GM23248 (cell line): ENCODE results near the gene NHS. TPM values are rescaled to one million over a fixed set of nuclear protein-coding genes. Genes with fewer than 3 reads are reported as not detected.
"Not testable (repeated sequence)": the region's sequence is repeated elsewhere in the genome, so short reads cannot be mapped to it uniquely, and the experiment has no call there.

ENCODE experiments used
- DNase-seq: peaks from one replicate; pipeline ENCODE4 v3.0.0-alpha.2; 2015
- H2AFZ ChIP-seq: fragments of 200-600 bp; sonication (generic); 2 replicates; pipeline ENCODE4 v1.6.1; 2016; ENCODE audit warnings: antibody characterized with exemption
- H3F3A ChIP-seq: fragments of 200-600 bp; sonication (generic); 2 replicates; pipeline ENCODE4 v1.6.1; 2016; ENCODE audit warnings: mild to moderate bottlenecking, antibody characterized with exemption, mixed run types; ENCODE audit not compliant: insufficient read depth
- H3K27ac ChIP-seq: fragments of 200-600 bp; sonication (generic); 2 replicates; pipeline ENCODE4 v1.5.1; 2016; ENCODE audit warnings: mild to moderate bottlenecking
- H3K27me3 ChIP-seq: fragments of 200-600 bp; sonication (generic); replicated peaks from 2 replicates; pipeline ENCODE4 v1.6.1; 2016; ENCODE audit warnings: mild to moderate bottlenecking; ENCODE audit not compliant: insufficient read depth
- H3K36me3 ChIP-seq: fragments of 200-600 bp; sonication (generic); 2 replicates; pipeline ENCODE4 v1.6.1; 2016; ENCODE audit warnings: low read depth, mild to moderate bottlenecking
- H3K4me1 ChIP-seq: fragments of 200-600 bp; sonication (generic); 2 replicates; pipeline ENCODE4 v1.6.1; 2016; ENCODE audit warnings: mild to moderate bottlenecking; ENCODE audit not compliant: insufficient read depth
- H3K4me2 ChIP-seq: fragments of 200-600 bp; sonication (generic); one replicate; pipeline ENCODE4 v1.6.1; 2016; ENCODE audit warnings: mild to moderate bottlenecking; ENCODE audit not compliant: unreplicated experiment
- H3K4me3 ChIP-seq: fragments of 200-600 bp; sonication (generic); 2 replicates; pipeline ENCODE4 v1.5.1; 2016; ENCODE audit warnings: mild to moderate bottlenecking
- H3K79me2 ChIP-seq: fragments of 200-600 bp; sonication (generic); 2 replicates; pipeline ENCODE4 v1.6.1; 2016; ENCODE audit warnings: mild to moderate bottlenecking; ENCODE audit not compliant: insufficient read depth
- H3K9ac ChIP-seq: fragments of 200-600 bp; sonication (generic); 2 replicates; pipeline ENCODE4 v1.6.1; 2016; ENCODE audit warnings: mild to moderate bottlenecking
- H3K9me2 ChIP-seq: fragments of 200-600 bp; sonication (generic); 2 replicates; pipeline ENCODE4 v1.6.1; 2016; ENCODE audit warnings: mixed run types, mild to moderate bottlenecking, moderate library complexity; ENCODE audit not compliant: insufficient read depth
- H3K9me3 ChIP-seq: fragments of 200-600 bp; sonication (generic); one replicate; pipeline ENCODE4 v1.6.1; 2017; ENCODE audit warnings: low read depth
- H4K20me1 ChIP-seq: fragments of 200-600 bp; sonication (generic); 2 replicates; pipeline ENCODE4 v1.6.0; 2016; ENCODE audit not compliant: insufficient read depth
- EZH2 ChIP-seq: fragments of 200-600 bp; sonication (generic); IDR thresholded peaks from 2 replicates; pipeline ENCODE4 v1.6.1; 2018; ENCODE audit warnings: antibody characterized with exemption, mild to moderate bottlenecking; ENCODE audit not compliant: insufficient read depth, poor library complexity, severe bottlenecking
- EZH2phosphoT487 ChIP-seq: fragments of 200-600 bp; sonication (generic); IDR thresholded peaks from 2 replicates; pipeline ENCODE4 v1.6.1; 2018; ENCODE audit warnings: antibody characterized with exemption, moderate library complexity, mild to moderate bottlenecking, low read depth; ENCODE audit not compliant: insufficient read depth
- WGBS, 2 experiments: methylation state at CpG; one replicate each; pipeline ENCODE4 v1.1.6; 2015 to 2017; ENCODE audit warnings: low lambda C conversion rate in 2 of 2, low coverage in 1 of 2; ENCODE audit errors: missing lambda C conversion rate in 2 of 2; 5-methylcytosine and 5-hydroxymethylcytosine counted together
- in situ Hi-C: fragments of 300-500 bp; cut with MboI; formaldehyde crosslinking; loops from 2 replicates; pipeline ENCODE4 v1.15.0; 2020
- polyA plus RNA-seq: library from polyadenylated mRNA; unstranded; fragments of >200 nt; fragmentation: Nextera tagmentation; extraction: Ambion mirVana; gene quantifications from 2 replicates; pipeline ENCODE4 v1.2.1, GENCODE V29; 2016
- total RNA-seq: library from RNA; depleted of rRNA; stranded (reverse); fragments of >200 nt; shearing (Covaris generic); gene quantifications from 2 replicates; pipeline ENCODE4 v1.2.3, GENCODE V29; 2014

The NHS gene
- total and polyA plus RNA-seq, 2 experiments from 2014 or later: 1.0 to 5.6 TPM

- no peak overlapping the region for H3K9ac ChIP-seq
These were observed 65.8 kb downstream of the NHS start for GRCh38 chrX:17440836-17441235.

DNA sequence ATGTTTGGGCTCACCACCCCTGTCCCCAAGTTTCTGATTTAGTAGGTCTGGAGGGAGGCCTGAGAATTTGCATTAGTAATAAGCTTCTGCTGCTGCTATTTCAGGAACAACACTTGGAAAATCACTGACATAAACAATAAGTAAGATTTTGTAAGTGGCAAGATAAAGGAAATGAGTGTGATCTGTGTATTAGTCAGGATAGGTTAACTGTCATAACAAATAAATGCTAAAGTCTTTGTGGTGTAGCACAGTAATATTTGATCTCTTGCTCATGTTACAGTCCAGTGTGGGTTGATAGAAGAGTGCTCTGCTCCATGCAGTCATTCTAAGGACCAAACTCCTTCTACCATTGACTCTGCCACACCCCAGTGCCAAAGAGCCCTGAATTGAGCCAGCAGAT lies 67.0 kb downstream of the NHS start:
- H3K4me1 ChIP-seq: peaks cover 22% of the 10 kb centered on the region
- H3K9ac ChIP-seq: no peak overlapping the region
- no peaks in the 10 kb centered on the region for H3K36me3 ChIP-seq
- in situ Hi-C loops: no loop called here
- peaks cover 4% of the 10 kb centered on the region; the same call in 1 of the 2 replicates for H3F3A ChIP-seq
- TF ChIP-seq EZH2: no peak
- TF ChIP-seq EZH2phosphoT487: no peak
- H3K27me3 ChIP-seq: no peaks in the 10 kb centered on the region
- H3K4me3 ChIP-seq: no peak overlapping the region
- peak; percentile 68 for DNase-seq
- H3K4me2 ChIP-seq: peak overlapping the region; percentile 61
- peak overlapping the region; percentile 61 for H3K27ac ChIP-seq
- no peaks in the 10 kb centered on the region for H3K9me3 ChIP-seq
- no peaks in the 10 kb centered on the region for H3K79me2 ChIP-seq
- H4K20me1 ChIP-seq: no peaks in the 10 kb centered on the region
- no peak overlapping the region for H2AFZ ChIP-seq
- no peaks in the 10 kb centered on the region for H3K9me2 ChIP-seq

More at GRCh38 chrX:17440836-17441235, 65.8 kb downstream of the NHS start:
- H3K9me3 ChIP-seq: no peaks in the 10 kb centered on the region
- H3K9me2 ChIP-seq: no peaks in the 10 kb centered on the region
- TF ChIP-seq EZH2phosphoT487 (no peak), EZH2 (no peak)
- H3K4me2 ChIP-seq: no peak overlapping the region
- no peak overlapping the region for H2AFZ ChIP-seq
- H3F3A ChIP-seq: peaks cover 4% of the 10 kb centered on the region; the same call in 1 of the 2 replicates
- 0 out of 2 replicates have a peak, but pooled peaks cover 3% of the 10 kb centered on the region for H3K79me2 ChIP-seq
- in situ Hi-C loops: no loop called here
- DNase-seq: no peak
- H3K27me3 ChIP-seq: no peaks in the 10 kb centered on the region
- H3K4me3 ChIP-seq: no peak overlapping the region
- peaks cover 22% of the 10 kb centered on the region for H3K4me1 ChIP-seq
- H4K20me1 ChIP-seq: no peaks in the 10 kb centered on the region
- H3K27ac ChIP-seq: no peak overlapping the region
- no peaks in the 10 kb centered on the region for H3K36me3 ChIP-seq
- 95 to 100% methylated on average over 2 to 3 of the region's 3 CpGs for WGBS, 2 experiments

DNA sequence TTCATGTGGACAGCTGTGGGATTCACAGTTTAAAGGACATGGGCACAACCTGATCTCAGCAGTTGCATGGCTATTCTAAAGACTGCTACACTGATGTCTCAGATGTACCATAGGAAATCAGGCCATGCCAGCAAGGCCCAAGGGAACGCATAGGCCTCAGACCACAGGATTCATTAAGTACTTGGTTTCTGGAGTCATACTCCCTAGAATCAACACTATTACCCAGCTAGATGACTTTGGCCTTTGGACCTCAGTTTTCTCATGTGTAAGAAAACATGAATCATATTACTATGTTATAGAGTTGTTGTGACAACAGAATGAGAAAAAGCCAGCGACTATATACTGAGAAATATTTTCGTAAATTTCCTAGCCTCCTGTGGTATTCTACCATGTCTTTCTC lies 67.9 kb downstream of the NHS start:
- no peaks in the 10 kb centered on the region for H3K36me3 ChIP-seq
- no peaks in the 10 kb centered on the region for H3K9me2 ChIP-seq
- in situ Hi-C loops: no loop called here
- no peaks in the 10 kb centered on the region for H3K27me3 ChIP-seq
- no peak overlapping the region for H2AFZ ChIP-seq
- no peaks in the 10 kb centered on the region for H4K20me1 ChIP-seq
- no peak overlapping the region for H3K9ac ChIP-seq
- 72 to 76% methylated on average over 3 of the region's 3 CpGs for WGBS, 2 experiments
- DNase-seq: peak; percentile 60
- TF ChIP-seq EZH2 (no peak), EZH2phosphoT487 (no peak)
- H3K4me1 ChIP-seq: peaks cover 22% of the 10 kb centered on the region
- no peak overlapping the region for H3K4me2 ChIP-seq
- peaks cover 4% of the 10 kb centered on the region; the same call in 1 of the 2 replicates for H3F3A ChIP-seq
- no peak overlapping the region for H3K4me3 ChIP-seq
- no peaks in the 10 kb centered on the region for H3K9me3 ChIP-seq
- H3K27ac ChIP-seq: peak overlapping the region; percentile 61
- no peaks in the 10 kb centered on the region for H3K79me2 ChIP-seq

DNA sequence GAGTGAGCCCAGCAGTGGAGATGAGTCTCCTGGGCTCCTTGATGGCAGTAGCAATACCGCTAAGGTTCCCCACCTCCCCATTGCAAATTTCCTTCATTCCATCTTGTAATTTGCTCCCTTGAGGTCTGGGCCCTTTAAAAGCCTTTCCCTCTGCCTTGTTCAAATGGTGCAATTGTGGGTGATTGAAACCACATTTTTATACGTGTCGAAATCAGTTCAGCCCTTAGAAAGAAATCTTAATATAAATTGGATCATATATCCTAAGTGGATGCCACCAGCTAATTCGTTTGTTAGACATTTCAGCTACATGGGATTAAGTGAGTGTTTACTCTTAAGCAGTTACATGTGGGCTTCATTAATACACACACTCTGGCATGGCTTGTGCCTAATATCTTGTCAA lies 68.6 kb downstream of the NHS start:
- TF ChIP-seq EZH2phosphoT487 (no peak), EZH2 (no peak)
- H3K4me3 ChIP-seq: no peak overlapping the region
- H3K79me2 ChIP-seq: no peaks in the 10 kb centered on the region
- 0 out of 2 replicates have a peak overlapping the region, but pooled peaks have one; percentile 15 for H3K27ac ChIP-seq
- peak; percentile 42 for DNase-seq
- no peaks in the 10 kb centered on the region for H3K36me3 ChIP-seq
- in situ Hi-C loops: no loop called here
- H3F3A ChIP-seq: peaks cover 4% of the 10 kb centered on the region; the same call in 1 of the 2 replicates
- no peak overlapping the region for H3K9ac ChIP-seq
- H3K4me2 ChIP-seq: no peak overlapping the region
- 53 to 55% methylated on average over 4 of the region's 4 CpGs for WGBS, 2 experiments
- no peaks in the 10 kb centered on the region for H4K20me1 ChIP-seq
- H3K27me3 ChIP-seq: no peaks in the 10 kb centered on the region
- no peak overlapping the region for H2AFZ ChIP-seq
- H3K9me2 ChIP-seq: no peaks in the 10 kb centered on the region
- H3K9me3 ChIP-seq: no peaks in the 10 kb centered on the region
- peaks cover 22% of the 10 kb centered on the region for H3K4me1 ChIP-seq

- H3K9me2 ChIP-seq, DNase-seq, H3K27me3 ChIP-seq, H2AFZ ChIP-seq, H3K36me3 ChIP-seq, H3K79me2 ChIP-seq, H3K9me3 ChIP-seq, in situ Hi-C loops, H3K4me2 ChIP-seq, H4K20me1 ChIP-seq, H3F3A ChIP-seq, H3K4me3 ChIP-seq, H3K9ac ChIP-seq, H3K27ac ChIP-seq: not testable (repeated sequence)
- WGBS, 2 experiments: 95 to 98% methylated on average over 5 of the region's 5 CpGs
- H3K4me1 ChIP-seq: peaks cover 20% of the 10 kb centered on the region
These were observed 71.3 kb downstream of the NHS start for GRCh38 chrX:17446269-17446668.
